SH-SY5Y (cell line): ENCODE measurements around the gene ST8SIA2.

ENCODE experiments used
- GATA2 ChIP-seq: IDR thresholded peaks from 2 replicates; pipeline ENCODE4 v1.6.1; 2011; ENCODE audit warnings: mild to moderate bottlenecking, low read depth, low read length
- GATA3 ChIP-seq: IDR thresholded peaks from 2 replicates; pipeline ENCODE4 v1.6.1; 2011; ENCODE audit warnings: low read depth, mild to moderate bottlenecking, low read length, moderate library complexity

DNA sequence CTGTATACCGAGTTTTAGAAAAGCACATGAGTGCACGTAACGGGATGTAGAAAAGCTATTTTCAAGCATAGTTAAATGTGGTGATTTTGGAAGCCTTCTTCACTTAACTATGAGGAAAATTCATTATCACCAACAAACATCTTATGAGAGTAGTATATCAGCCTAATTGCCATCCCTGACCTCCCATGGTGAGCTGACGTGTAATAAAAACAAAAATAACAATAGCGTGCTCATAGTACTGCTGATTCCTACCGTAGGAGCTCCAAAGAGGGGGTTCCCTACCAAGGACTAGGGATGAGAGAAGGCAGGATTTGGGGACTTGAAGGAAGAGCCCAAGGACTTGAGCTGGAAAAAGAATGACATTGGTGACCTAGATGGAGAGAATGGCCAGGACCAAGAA, 16.9 kb downstream of the ST8SIA2 start:
- TF ChIP-seq GATA2 (no peak), GATA3 (no peak)
